Smooth muscle cell (in vitro differentiated cells): ENCODE results near the gene MTHFS. TPM values are rescaled to one million over a fixed set of nuclear protein-coding genes. Genes with fewer than 3 reads are reported as not detected.
A peak's percentile ranks its signal among the peaks of the same experiment; 100 is the strongest.

Experiments used
- DNase-seq: peaks from one replicate; lab custom pipeline; 2025; ENCODE audit not compliant: unreplicated experiment; lab: John Stamatoyannopoulos, UW
- H2AFZ ChIP-seq: fragments of 200-600 bp; sonication (generic); 2 replicates; pipeline ENCODE4 v1.6.0; 2016; ENCODE audit warnings: antibody characterized with exemption, low read depth, mild to moderate bottlenecking
- H3F3A ChIP-seq: fragments of 200-600 bp; sonication (generic); 2 replicates; pipeline ENCODE4 v1.6.0; 2017; ENCODE audit warnings: antibody characterized with exemption, low read depth
- H3K27ac ChIP-seq: fragments of 200-600 bp; sonication (generic); 2 replicates; pipeline ENCODE4 v1.5.1; 2016; ENCODE audit warnings: low read depth, mild to moderate bottlenecking
- H3K27me3 ChIP-seq: fragments of 200-600 bp; sonication (generic); 2 replicates; pipeline ENCODE4 v1.6.1; 2016; ENCODE audit warnings: low read depth, mild to moderate bottlenecking
- H3K36me3 ChIP-seq: fragments of 200-600 bp; sonication (generic); 2 replicates; pipeline ENCODE4 v1.5.1; 2016; ENCODE audit warnings: low read depth
- H3K4me1 ChIP-seq: fragments of 200-600 bp; sonication (generic); 2 replicates; pipeline ENCODE4 v1.5.1; 2016; ENCODE audit warnings: low read depth
- H3K4me2 ChIP-seq: fragments of 200-600 bp; sonication (generic); 2 replicates; pipeline ENCODE4 v1.6.0; 2016; ENCODE audit warnings: mild to moderate bottlenecking
- H3K4me3 ChIP-seq: fragments of 200-600 bp; sonication (generic); 2 replicates; pipeline ENCODE4 v1.5.1; 2016; ENCODE audit warnings: mild to moderate bottlenecking
- H3K79me2 ChIP-seq: fragments of 200-600 bp; sonication (generic); 2 replicates; pipeline ENCODE4 v1.6.0; 2016; ENCODE audit warnings: low read depth, mild to moderate bottlenecking
- H3K9ac ChIP-seq: fragments of 200-600 bp; sonication (generic); 2 replicates; pipeline ENCODE4 v1.6.0; 2016; ENCODE audit warnings: low read depth
- H3K9me3 ChIP-seq: fragments of 200-600 bp; sonication (generic); replicated peaks from 2 replicates; pipeline ENCODE4 v1.5.1; 2016; ENCODE audit warnings: low read depth
- H4K20me1 ChIP-seq: fragments of 200-600 bp; sonication (generic); 2 replicates; pipeline ENCODE4 v1.6.0; 2016; ENCODE audit warnings: low read depth
- WGBS: methylation state at CpG from one replicate; pipeline ENCODE4 v1.1.7; 2016; ENCODE audit warnings: low lambda C conversion rate; 5-methylcytosine and 5-hydroxymethylcytosine counted together
- polyA plus RNA-seq: library from polyadenylated mRNA; unstranded; fragments of >200 nt; fragmentation: Nextera tagmentation; extraction: Ambion mirVana; gene quantifications from 2 replicates; pipeline ENCODE4 v1.2.1, GENCODE V29; 2016
- total RNA-seq: library from RNA; depleted of rRNA; stranded (reverse); fragments of >200 nt; gene quantifications from 2 replicates; pipeline ENCODE4 v1.2.3, GENCODE V29; 2014
- TF ChIP-seq, protein P1 (sequence below): fragments of 200-600 bp; sonication (generic); IDR thresholded peaks from 2 replicates; pipeline ENCODE4 v1.5.1; 2017; ENCODE audit warnings: borderline replicate concordance, mild to moderate bottlenecking, antibody characterized with exemption; ENCODE audit not compliant: insufficient read depth, poor library complexity, severe bottlenecking

The MTHFS gene
- total and polyA plus RNA-seq, 2 experiments from 2014 or later: 46.7 to 64.8 TPM

DNA sequence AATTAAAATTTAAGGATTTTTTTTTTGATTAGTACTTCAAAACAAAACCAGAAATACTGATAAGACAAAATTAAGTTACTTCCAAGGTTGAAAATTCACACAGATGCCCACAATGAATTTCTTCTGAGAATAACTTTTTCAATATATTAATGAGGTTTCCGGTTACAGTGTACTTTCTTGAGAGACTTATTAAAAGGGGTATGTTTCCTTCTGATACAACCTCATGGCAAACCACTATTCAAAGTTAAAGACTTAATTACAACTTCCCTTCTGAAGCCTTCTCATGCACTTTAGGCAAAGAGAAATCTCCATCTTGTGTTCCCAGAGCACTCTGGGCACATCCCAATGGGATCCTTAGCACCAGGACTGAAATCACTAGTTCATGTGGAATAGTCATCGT is 36.2 kb downstream of the MTHFS start:
- H3K4me1 ChIP-seq: no peaks in the 10 kb centered on the region
- peaks cover 17% of the 10 kb centered on the region for H3K79me2 ChIP-seq
- H3F3A ChIP-seq: no peaks in the 10 kb centered on the region
- H4K20me1 ChIP-seq: no peaks in the 10 kb centered on the region
- H3K4me3 ChIP-seq: no peak overlapping the region
- 96% methylated on average over 2 of the region's 2 CpGs for WGBS
- no peaks in the 10 kb centered on the region for H3K36me3 ChIP-seq
- no peaks in the 10 kb centered on the region for H3K27me3 ChIP-seq
- H3K4me2 ChIP-seq: no peak overlapping the region
- TF ChIP-seq, protein P1, sequence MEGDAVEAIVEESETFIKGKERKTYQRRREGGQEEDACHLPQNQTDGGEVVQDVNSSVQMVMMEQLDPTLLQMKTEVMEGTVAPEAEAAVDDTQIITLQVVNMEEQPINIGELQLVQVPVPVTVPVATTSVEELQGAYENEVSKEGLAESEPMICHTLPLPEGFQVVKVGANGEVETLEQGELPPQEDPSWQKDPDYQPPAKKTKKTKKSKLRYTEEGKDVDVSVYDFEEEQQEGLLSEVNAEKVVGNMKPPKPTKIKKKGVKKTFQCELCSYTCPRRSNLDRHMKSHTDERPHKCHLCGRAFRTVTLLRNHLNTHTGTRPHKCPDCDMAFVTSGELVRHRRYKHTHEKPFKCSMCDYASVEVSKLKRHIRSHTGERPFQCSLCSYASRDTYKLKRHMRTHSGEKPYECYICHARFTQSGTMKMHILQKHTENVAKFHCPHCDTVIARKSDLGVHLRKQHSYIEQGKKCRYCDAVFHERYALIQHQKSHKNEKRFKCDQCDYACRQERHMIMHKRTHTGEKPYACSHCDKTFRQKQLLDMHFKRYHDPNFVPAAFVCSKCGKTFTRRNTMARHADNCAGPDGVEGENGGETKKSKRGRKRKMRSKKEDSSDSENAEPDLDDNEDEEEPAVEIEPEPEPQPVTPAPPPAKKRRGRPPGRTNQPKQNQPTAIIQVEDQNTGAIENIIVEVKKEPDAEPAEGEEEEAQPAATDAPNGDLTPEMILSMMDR: no peak
- H2AFZ ChIP-seq: no peak overlapping the region
- H3K27ac ChIP-seq: no peak overlapping the region
- no peaks in the 10 kb centered on the region for H3K9me3 ChIP-seq
- DNase-seq: no peak
- H3K9ac ChIP-seq: no peak overlapping the region

DNA sequence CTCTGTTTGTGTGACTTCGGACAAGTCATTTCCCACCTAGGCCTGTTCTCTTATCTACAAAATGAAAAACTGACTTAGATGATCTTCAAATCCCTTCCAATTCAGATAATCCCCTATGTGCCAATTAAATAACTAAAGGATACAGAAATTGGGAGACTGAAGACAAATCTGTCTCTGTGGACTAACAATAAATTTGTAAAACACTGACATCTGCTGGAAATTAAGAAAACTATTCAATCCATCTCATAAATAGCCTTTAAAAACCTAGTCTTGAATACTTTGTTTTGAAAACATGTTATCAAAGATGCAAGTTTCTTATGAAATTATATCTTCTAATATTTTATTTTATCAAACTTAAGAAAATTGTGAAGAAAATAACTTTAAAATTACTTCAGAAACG is 38.3 kb downstream of the MTHFS start:
- Histone ChIP-seq H3K79me2 (peaks cover 17% of the 10 kb centered on the region), H4K20me1 (no peaks in the 10 kb centered on the region), H3K9ac (no peak overlapping the region), H2AFZ (no peak overlapping the region), H3K36me3 (peaks cover 3% of the 10 kb centered on the region), H3K27ac (no peak overlapping the region), H3F3A (peaks cover 6% of the 10 kb centered on the region), H3K9me3 (no peaks in the 10 kb centered on the region), H3K27me3 (no peaks in the 10 kb centered on the region), H3K4me3 (no peak overlapping the region), H3K4me2 (no peak overlapping the region), H3K4me1 (no peaks in the 10 kb centered on the region)
- no peak for DNase-seq
- 94% methylated on average over 2 of the region's 2 CpGs for WGBS
- TF ChIP-seq, protein P1: peak; percentile 22

DNA sequence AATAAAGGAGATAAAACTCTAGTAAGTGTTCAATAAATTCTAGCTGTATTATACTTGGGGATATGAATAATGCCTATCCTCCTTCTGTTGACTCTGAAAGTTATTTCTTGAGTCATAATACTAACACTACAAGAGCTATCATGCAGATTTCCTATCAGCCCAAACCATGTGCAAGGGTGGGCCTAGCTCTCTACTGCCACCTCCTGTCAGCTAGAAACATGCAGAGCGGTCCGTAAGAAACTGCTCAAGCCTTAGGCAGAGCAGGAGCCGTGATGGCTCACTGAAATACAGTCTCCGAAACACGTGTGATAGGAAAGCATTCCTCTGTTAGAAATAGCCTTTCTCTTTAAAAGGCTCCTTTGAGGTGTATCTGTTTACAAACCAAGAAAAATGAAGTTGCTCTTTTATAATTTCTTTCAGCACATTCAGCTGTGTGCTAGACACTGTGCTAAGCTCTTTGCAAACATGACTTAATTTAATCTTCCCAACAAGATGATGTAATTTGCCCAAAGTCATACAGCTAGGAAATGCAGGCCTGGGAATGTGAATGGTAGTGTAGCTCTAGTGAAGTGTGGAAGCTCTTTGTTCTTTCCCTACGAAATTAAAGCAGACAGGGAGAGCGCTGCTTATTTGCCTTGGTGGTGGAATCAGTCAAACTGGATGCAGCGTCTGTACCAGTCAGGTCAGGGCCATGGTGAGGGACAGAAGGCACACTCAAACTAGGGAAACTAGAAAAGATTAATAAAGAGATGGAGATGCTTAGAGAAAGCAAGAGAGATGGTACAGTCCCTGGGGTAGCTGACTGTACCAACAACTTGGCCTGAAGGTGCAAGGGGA is 43.1 kb downstream of the MTHFS start:
- Histone ChIP-seq H3K36me3 (peaks cover 3% of the 10 kb centered on the region), H3K9me3 (no peaks in the 10 kb centered on the region), H3K27ac (peak overlapping the region; percentile 53), H3K4me3 (no peak overlapping the region), H3K79me2 (peaks cover 19% of the 10 kb centered on the region), H3K9ac (no peak overlapping the region), H4K20me1 (peaks cover 13% of the 10 kb centered on the region), H2AFZ (no peak overlapping the region), H3F3A (peaks cover 14% of the 10 kb centered on the region), H3K4me2 (peak overlapping the region; percentile 48), H3K27me3 (no peaks in the 10 kb centered on the region), H3K4me1 (no peaks in the 10 kb centered on the region)
- 25% methylated on average over 8 of the region's 8 CpGs for WGBS
- peak; percentile 6 for DNase-seq
- TF ChIP-seq, protein P1: peak; percentile 94

GRCh38 chr15:79849789-79850188 is 47.0 kb downstream of the MTHFS start:
- peaks cover 12% of the 10 kb centered on the region for H3K36me3 ChIP-seq
- no peak overlapping the region for H3K27ac ChIP-seq
- H3K4me3 ChIP-seq: no peak overlapping the region
- DNase-seq: no peak
- H4K20me1 ChIP-seq: peaks cover 24% of the 10 kb centered on the region
- H2AFZ ChIP-seq: no peak overlapping the region
- 85% methylated on average over 3 of the region's 3 CpGs for WGBS
- peaks cover 13% of the 10 kb centered on the region for H3F3A ChIP-seq
- no peaks in the 10 kb centered on the region for H3K4me1 ChIP-seq
- H3K4me2 ChIP-seq: no peak overlapping the region
- no peak overlapping the region for H3K9ac ChIP-seq
- H3K79me2 ChIP-seq: peaks cover 14% of the 10 kb centered on the region
- no peaks in the 10 kb centered on the region for H3K9me3 ChIP-seq
- TF ChIP-seq, protein P1: peak; percentile 54
- H3K27me3 ChIP-seq: no peaks in the 10 kb centered on the region
